GM21723 (cell line): Measurements from ENCODE around the gene OLFML2A.
"Not testable (repeated sequence)": the region's sequence is repeated elsewhere in the genome, so short reads cannot be mapped to it uniquely, and the experiment has no call there.

Source experiments
- ATAC-seq: cut with Tn5 transposase; IDR thresholded peaks from one replicate; pipeline ENCODE4 v1.9.1; 2021; ENCODE audit warnings: mild to moderate bottlenecking, moderate library complexity; ENCODE audit not compliant: unreplicated experiment

OLFML2A gene

GRCh38 chr9:124818431-124819281 lies 41.7 kb downstream of the OLFML2A start:
- ATAC-seq, result no peak

GRCh38 chr9:124820698-124821623 lies 44.0 kb downstream of the OLFML2A start:
- no peak for ATAC-seq

GRCh38 chr9:124828489-124829333 lies 51.8 kb downstream of the OLFML2A start:
- ATAC-seq, result no peak

GRCh38 chr9:124829334-124829669 lies 52.4 kb downstream of the OLFML2A start:
- no peak for ATAC-seq

- ATAC-seq, result no peak
These were observed 53.7 kb downstream of the OLFML2A start for GRCh38 chr9:124830593-124830992.

GRCh38 chr9:124831642-124832364 lies 54.9 kb downstream of the OLFML2A start:
- no peak for ATAC-seq

GRCh38 chr9:124834591-124834990 lies 57.7 kb downstream of the OLFML2A start:
- no peak for ATAC-seq

GRCh38 chr9:124835026-124835557 lies 58.2 kb downstream of the OLFML2A start:
- ATAC-seq, result no peak

- ATAC-seq, result not testable (repeated sequence)
These were observed 61.2 kb downstream of the OLFML2A start for GRCh38 chr9:124838132-124838531.

- not testable (repeated sequence) for ATAC-seq
These were observed 61.8 kb downstream of the OLFML2A start for GRCh38 chr9:124838567-124839275.

GRCh38 chr9:124839612-124840299 lies 62.8 kb downstream of the OLFML2A start:
- no peak for ATAC-seq

- ATAC-seq, result no peak
These were observed 63.4 kb downstream of the OLFML2A start for GRCh38 chr9:124840300-124840833.

GRCh38 chr9:124841075-124841821 lies 64.3 kb downstream of the OLFML2A start:
- ATAC-seq, result no peak

GRCh38 chr9:124843456-124844034 lies 66.6 kb downstream of the OLFML2A start:
- no peak for ATAC-seq

- ATAC-seq, result no peak
These were observed 67.4 kb downstream of the OLFML2A start for GRCh38 chr9:124844291-124844690.

- not testable (repeated sequence) for ATAC-seq
These were observed 69.5 kb downstream of the OLFML2A start for GRCh38 chr9:124846467-124846866.

GRCh38 chr9:124846969-124847368 lies 70.0 kb downstream of the OLFML2A start:
- ATAC-seq, result no peak
